ENCODE measurements around the gene ARHGAP27.

ARHGAP27 gene

DNA sequence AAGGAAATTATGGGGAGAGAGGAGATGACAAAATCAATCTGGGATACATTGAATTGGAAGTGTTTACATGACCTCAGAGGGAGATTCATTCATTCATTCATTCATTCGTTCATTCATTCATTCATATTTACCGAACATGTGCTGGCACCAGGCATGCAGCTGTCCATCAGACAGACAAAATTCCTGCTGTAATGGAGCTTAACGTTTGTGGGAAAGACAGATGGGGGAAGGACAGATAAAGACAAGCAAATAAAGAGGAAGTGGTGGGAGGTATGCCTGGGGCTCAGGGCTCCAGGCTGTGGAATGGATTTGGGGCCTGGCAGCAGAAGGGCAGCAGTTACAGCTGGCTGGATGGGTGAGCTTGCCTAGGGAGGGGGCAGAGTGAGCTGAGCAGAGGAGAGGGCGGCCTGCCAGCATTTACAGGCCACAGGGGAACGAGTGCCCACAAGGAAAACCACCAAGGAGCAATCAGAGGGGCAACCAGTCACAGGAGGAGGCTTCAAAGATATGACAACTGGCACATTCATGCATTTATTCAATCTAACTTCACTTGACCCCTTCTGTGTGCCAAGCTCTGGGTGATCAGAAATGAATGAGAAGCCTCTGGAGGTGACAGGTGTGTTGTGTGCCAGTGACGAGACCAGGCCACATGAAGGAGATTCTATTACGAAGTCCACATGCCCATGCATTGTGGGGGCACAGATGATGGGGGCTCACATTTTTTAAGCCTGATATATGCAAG lies 48.5 kb downstream of the ARHGAP27 start:
- DNase-seq (ENCODE audit: low spot score), result no peak

- DNase-seq (ENCODE audit: low spot score), result no peak
These were observed 49.7 kb downstream of the ARHGAP27 start for GRCh38 chr17:45383003-45383402.

DNA sequence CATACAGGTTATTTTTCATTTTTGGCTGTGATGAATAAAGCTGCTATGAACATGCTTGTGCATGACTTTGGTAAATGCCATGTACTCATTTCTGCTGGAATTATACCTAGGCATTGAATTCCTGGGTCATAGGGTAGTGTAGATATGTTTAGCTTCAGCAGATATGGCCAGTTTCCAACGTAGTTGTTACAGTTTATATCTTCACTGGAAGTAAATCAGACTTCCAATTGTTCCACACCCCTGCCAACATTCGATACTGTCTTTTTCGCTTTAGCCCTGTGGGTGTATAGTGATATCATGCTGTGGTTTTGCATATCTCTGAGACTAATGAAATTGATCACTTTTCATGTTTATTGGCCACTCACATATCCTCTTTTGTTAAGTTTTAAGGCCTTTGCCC lies 50.4 kb downstream of the ARHGAP27 start:
- no peak for DNase-seq (ENCODE audit: low spot score)

GRCh38 chr17:45380991-45381390 lies 51.7 kb downstream of the ARHGAP27 start:
- DNase-seq (ENCODE audit: low spot score), result no peak

DNA sequence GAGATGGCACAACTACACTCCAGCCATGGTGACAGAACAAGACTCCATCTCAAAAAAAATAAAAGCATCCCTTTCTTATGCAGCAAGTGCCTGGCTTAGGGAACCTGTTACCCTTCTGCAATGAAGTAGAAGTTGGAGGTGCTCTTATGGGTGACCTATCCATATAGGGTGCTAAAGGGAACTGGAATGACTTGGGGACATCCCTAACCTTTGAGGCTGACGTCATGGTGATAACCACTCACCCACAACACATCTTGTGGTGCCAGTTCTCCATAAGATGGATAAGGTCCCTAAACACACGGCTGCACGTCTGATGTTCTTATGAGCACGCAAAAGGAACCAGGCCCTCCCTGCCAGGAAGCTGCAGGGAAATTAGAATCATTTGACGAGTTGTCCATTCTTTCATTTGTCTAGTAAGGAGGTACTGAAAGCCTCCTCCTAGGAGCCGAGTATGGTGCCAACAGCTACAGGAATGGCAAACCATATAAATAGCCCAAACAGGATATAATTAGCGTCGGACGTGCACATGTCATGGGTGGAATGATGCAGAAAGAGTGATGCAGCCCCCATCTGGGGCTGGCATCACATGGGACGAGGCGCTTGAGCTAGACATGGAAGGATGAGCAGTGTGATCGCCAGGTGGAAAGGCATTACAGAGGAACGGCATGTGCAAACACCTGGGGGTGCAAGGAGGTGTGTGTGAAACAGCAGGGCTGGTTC lies 52.5 kb downstream of the ARHGAP27 start:
- DNase-seq (ENCODE audit: low spot score), result no peak

- DNase-seq (ENCODE audit: low spot score), result no peak
These were observed 55.3 kb downstream of the ARHGAP27 start for GRCh38 chr17:45377401-45377800.

GRCh38 chr17:45376171-45377005 lies 56.3 kb downstream of the ARHGAP27 start:
- no peak for DNase-seq (ENCODE audit: low spot score)

DNA sequence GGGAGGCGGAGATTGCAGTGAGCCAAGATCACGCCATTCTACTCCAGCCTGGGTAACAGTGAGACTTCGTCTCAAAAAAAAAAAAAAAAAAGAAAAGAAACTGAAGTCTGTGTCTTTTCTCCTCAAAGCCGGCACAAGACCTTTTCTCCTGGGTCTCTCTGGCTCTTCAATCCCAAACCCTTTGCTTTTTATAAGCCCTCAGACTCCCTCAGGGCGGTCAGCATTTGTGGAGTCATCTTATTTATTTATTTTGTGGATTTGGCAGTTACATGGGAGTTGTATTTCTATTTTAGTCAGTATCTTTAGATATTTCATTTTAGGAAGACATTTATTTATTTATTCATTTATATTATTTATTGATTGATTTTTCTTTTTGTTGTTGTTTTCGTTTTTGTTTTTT lies 58.2 kb downstream of the ARHGAP27 start:
- no peak for DNase-seq (ENCODE audit: low spot score)

DNA sequence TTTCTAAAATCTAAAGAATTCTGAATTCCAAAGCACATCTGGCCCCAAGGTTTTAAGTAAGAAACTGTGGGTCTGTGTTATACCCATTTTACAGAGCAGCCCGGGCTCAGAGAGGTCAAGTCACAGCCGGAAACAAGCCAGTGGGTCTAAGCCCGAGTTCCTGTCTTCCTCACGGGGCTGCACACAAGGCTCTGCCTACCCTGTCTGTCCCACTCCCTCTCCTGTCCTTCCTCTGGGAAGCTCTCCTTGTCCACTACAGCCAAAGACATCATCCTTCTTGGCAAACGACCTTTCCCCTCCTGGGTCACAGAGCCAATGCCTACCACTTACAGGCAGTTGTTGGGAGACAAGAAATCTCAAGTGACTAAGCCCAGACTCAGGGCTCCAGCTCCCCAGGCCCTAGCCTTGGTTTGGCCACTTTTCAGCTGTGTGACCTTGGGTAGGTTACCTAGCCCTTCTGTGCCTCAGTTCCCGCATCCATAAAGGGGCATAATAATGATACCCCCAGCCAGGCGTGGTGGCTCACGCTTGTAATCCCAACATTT lies 60.3 kb downstream of the ARHGAP27 start:
- DNase-seq (ENCODE audit: low spot score), result no peak

DNA sequence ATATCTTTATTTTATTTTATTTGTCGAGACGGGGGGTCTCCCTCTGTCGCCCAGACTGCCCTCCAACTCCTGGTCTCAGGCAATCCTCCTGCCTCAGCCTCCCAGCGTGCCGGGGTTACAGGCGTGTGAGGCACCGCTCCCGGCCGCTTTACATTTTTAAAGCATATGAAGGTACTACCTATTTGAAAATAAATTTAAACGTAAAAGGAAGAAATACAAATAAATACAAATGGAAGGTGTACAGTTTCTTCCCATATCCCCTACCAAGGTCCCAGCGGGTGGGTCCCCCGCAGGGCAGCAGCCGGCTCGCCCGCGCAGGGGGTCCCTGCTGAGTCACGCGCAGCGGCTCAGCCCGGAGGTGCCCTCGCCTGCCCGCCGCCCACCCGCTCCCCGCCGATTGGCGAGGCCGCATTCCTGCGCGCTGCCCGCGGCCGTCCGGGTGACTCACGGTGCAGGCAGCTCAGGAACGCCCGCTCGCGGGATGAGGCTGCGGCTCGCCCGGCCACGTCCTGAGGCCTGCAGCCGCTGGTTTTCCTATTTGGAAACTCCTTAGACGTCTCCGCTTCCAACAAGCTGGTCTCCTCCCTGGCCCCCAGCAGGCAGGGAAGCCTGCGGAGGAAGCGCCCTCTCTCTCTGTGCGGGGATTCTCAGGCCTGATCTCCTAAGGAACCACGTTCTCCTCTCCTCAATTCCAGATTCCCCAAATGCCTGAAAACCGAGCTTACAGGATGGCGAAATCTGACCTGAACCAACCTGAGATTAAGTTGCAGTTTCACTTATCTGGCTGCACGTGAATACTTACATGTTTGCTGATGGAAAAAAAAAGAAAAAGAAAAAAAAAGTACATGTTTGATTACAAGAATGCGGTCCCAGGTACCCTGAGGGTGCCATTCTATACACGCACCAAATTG lies 61.0 kb downstream of the ARHGAP27 start:
- DNase-seq (ENCODE audit: low spot score), result peak; percentile 96

DNA sequence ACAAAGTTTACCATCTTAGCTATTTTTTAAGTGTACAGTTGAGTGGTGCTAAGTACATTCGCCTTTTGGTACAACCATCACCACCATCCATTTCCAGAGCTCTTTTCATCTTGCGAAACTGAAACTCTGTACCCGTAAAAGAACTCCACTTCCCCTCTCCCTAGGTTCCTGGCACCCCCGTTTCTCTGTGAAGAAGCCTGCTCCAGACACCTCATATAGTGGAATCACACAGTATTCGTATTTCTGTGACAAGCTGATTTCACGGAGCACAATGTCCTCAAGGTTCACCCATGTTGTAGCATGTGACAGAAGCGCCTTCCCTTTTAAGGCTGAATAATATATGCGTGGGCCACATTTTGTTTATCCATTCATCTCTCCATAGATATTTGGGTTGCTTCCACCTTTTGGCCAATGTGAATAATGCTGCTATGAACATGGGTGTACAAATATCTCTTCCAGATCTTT lies 61.7 kb downstream of the ARHGAP27 start:
- DNase-seq (ENCODE audit: low spot score), result no peak

DNA sequence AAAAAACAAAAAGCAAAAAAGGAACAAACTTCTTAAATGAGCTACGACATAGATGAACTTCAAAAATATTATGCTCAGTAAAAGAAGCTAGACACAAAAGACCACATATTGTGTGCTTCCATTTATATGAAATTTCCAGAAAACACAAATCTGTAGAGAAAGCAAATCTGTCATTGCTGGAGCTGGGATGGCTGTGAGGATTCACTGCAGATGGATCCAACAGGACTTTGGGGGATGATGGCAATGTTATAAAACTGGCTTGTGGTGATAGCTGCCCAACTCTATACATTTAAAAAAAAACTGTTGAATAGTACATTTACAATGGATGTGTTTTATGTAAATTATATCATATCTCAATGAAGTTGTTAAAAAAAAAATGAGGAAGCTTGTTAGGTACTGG lies 63.2 kb downstream of the ARHGAP27 start:
- DNase-seq (ENCODE audit: low spot score), result no peak

DNA sequence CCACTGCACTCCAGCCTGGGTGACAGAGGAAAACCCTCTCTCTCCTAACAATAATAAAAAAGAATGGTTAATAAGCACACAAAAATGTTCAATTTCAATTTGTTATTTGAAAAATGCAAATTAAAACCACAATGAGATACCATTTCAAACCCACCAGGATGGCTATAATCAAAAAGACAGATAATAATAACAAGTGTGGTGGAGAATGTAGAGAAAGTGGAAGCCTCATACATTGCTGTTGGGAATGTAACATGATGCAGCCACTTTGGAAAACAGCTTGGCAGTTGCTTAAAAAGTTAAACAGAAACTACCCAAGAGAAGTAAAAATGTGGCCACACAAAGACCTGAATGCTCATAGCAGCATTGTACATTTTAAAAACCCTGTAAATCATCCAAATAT lies 64.0 kb downstream of the ARHGAP27 start:
- DNase-seq (ENCODE audit: low spot score), result no peak

DNA sequence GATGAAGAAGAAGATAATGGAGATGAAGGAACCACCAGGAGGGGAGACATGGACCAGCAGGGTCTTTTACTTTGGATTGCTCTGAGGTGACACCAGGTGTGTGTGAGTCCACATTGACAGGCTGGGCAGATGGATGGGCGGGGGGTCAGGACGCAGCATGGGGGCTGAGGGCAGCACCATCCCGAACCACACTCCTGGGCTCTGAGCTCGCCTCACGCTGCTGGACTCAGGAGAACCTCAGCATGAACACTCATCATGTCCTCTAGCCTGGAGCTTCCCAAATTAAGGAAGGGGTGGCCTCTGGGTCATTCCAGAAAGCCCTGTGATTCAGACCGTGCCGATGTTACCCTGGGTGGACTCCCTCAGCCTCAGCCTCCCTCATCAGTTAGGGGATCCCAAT lies 65.5 kb downstream of the ARHGAP27 start:
- DNase-seq (ENCODE audit: low spot score), result no peak

- no peak for DNase-seq (ENCODE audit: low spot score)
These were observed 66.0 kb downstream of the ARHGAP27 start for GRCh38 chr17:45366691-45367090.

DNA sequence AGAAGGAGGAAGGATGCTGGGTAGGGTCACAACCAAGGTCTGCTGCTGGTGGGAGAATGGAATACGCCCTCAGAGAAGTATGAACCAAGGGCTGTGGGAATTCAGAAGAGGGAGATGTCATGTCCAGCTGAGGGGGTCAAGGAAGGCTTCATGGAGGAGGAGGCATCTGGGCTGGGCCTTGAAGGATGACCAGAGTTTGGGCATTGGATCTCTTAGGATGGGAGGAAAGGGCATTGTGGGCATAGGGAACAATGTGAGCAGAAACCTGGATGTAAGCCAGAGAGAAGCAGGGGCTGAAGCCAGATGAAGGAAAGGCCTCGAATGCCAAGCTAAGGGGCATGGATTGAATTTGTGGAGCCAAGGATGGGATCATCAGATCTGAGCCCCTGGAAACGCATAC lies 66.6 kb downstream of the ARHGAP27 start:
- DNase-seq (ENCODE audit: low spot score), result no peak

DNA sequence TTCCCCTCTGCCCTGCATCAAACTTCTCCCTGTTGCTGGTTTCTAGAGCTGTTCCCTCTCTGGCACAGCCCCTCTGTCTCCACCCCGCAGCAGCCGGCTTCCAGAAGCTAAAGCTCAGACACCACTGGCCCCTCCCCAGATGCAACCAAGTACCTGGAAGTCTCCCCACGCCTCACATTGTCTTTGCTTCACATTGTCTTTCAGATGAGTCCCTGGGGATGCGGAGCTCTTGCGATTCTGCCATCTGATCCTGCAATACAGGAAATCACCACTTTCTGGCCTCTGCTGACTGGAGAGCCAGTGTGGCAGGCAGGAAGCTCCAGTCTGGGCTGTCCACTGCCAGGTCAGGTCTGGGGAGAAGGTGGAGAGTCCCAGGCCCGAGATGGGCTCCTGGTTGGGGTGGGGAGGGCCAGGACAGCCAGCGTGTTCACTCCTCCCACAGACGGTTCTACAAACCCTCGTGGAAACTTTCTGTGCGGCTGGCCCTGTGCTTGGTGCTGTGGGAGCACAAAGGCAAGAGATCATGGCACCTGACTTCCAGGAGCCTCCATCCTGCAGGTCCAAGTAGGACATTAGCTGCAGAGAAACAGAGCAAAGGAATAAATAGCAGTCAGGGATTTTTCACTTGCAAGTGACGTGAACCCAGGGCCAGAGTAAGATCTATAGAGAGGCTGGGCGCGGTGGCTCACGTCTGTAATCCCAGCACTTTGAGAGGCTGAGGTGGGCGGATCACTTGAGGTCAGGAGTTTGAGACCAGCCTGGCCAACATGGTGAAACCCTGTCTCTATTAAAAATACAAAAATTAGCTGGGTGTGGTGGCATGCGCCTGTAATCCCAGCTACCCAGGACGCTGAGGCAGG lies 67.9 kb downstream of the ARHGAP27 start:
- peak; percentile 41 for DNase-seq (ENCODE audit: low spot score)

DNA sequence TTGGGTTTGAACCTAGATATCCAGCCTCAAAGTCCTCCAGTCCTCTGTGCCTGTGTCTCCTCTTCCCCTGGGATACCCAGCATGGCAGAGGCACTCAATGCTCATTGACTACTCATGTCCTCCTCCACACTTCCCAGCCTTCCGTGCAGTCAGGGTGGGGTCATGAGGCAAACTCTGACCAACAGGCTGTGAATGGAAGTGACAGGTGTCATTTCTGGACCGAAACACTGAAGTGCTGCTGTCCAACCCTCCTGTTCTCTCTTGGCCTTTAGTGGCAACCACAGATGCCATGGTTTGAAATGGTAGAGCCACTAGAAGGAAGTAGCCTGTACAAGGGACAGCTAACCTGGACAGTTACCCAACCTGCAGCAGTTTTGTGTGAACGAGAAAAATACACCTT lies 69.2 kb downstream of the ARHGAP27 start:
- no peak for DNase-seq (ENCODE audit: low spot score)

DNA sequence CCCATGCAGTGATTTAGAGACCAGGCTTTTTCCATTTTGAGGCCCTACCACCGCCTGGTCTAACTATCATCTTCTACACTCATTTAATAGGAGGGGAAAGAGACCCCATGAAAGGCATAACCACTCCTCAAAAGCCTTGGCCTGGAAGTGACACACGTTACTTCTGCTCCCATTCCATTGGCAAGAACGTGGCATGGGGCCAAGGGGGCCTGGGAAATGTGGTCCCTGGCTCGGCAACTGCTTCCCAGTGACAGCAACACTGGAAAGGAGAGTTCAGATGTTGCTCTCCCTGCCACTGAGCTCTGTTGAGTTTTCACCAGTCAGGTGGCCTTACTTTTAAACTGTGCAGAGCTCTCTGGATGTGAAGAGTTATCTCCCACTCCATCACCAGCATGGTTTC lies 70.7 kb downstream of the ARHGAP27 start:
- DNase-seq (ENCODE audit: low spot score), result no peak

GRCh38 chr17:45361451-45361850 lies 71.2 kb downstream of the ARHGAP27 start:
- DNase-seq (ENCODE audit: low spot score), result no peak
